Measurements from ENCODE around the gene PSMC6. TPM values are rescaled to one million over a fixed set of nuclear protein-coding genes. Genes with fewer than 3 reads are reported as not detected.
"Not testable (repeated sequence)": the region's sequence is repeated elsewhere in the genome, so short reads cannot be mapped to it uniquely, and the experiment has no call there.

The PSMC6 gene
- polyA plus RNA-seq, 1 of the 3 experiments (the other 2 are of a cell fraction): 37.9 TPM

- Histone ChIP-seq H3K79me2 (ENCODE audit: insufficient read depth) (peaks cover 40% of the 10 kb centered on the region), H2AFZ (ENCODE audit: low read depth) (0 out of 2 replicates have a peak overlapping the region, but pooled peaks have one; percentile 86), H3K36me3 (replicated peaks in 1 of 2; ENCODE audit: control insufficient read depth in 1 of 2, insufficient read depth in 2 of 2, low read length in 1 of 2) (peaks cover 39 to 48% of the 10 kb centered on the region in 2 experiments), H3F3A (replicated peaks; ENCODE audit: insufficient read depth) (peaks cover 47% of the 10 kb centered on the region), H3K27ac (ENCODE audit: low read depth in 2 of 2, low read length in 1 of 2) (peak overlapping the region in 1 of 2 experiments; percentile 59; a peak in 1 of 4 replicates)
- 96% methylated on average over 15 of the region's 15 CpGs for WGBS (ENCODE audit: low lambda C conversion rate)
- POLR2A ChIA-PET: interaction anchor here (1.0 kb wide), 1 partner anchor 62 kb away, joined by 3 read pairs; the partner anchor contains the start of gene GNPNAT1
- H3K4me2 ChIP-seq; H3K9me3 ChIP-seq; H3K4me3 ChIP-seq (ENCODE audit: low read depth in 2 of 2, low read length in 1 of 2); H3K9me2 ChIP-seq; H3K4me1 ChIP-seq (ENCODE audit: control insufficient read depth in 1 of 2, insufficient read depth in 2 of 2, low read depth in 1 of 2, low read length in 1 of 2); DNase-seq; H4K20me1 ChIP-seq (ENCODE audit: insufficient read depth); H3K9ac ChIP-seq; H3K27me3 ChIP-seq (ENCODE audit: insufficient read depth): not testable (repeated sequence)
- CTCF ChIA-PET: interaction anchor here (1.5 kb wide), 1 partner anchor 18 kb away, joined by 3 read pairs; no protein-coding TSS in a partner anchor
Observed at GRCh38 chr14:52729035-52729434, 22.0 kb downstream of the PSMC6 start.

GRCh38 chr14:52729585-52729924 is 22.6 kb downstream of the PSMC6 start:
- H3F3A ChIP-seq (replicated peaks; ENCODE audit: insufficient read depth): peaks cover 44% of the 10 kb centered on the region
- peaks cover 34 to 45% of the 10 kb centered on the region in 2 experiments for H3K36me3 ChIP-seq (replicated peaks in 1 of 2; ENCODE audit: control insufficient read depth in 1 of 2, insufficient read depth in 2 of 2, low read length in 1 of 2)
- peak overlapping the region; percentile 59 to 67; a peak in 2 of 4 replicates for H3K27ac ChIP-seq (ENCODE audit: low read depth in 2 of 2, low read length in 1 of 2)
- 3% methylated on average over 8 of the region's 8 CpGs for WGBS (ENCODE audit: low lambda C conversion rate)
- peak overlapping the region; percentile 86 for H2AFZ ChIP-seq (ENCODE audit: low read depth)
- TF ChIP-seq NFIC (IDR thresholded peaks at IDR 0.05; ENCODE audit: borderline replicate concordance): no peak
- TF ChIP-seq USF1 (IDR thresholded peaks at IDR 0.05; ENCODE audit: borderline replicate concordance, low read depth): 0 out of 2 replicates have a peak, but pooled peaks have one; percentile 9
- CTCF ChIA-PET: interaction anchor here (0.8 kb wide), 1 partner anchor 221 kb away, joined by 3 read pairs; the partner anchor contains the start of gene FERMT2
- no peaks in the 10 kb centered on the region; a peak in 2 of 4 replicates for H3K4me1 ChIP-seq (ENCODE audit: control insufficient read depth in 1 of 2, insufficient read depth in 2 of 2, low read depth in 1 of 2, low read length in 1 of 2)
- no peak for DNase-seq
- peak overlapping the region; percentile 64; the same call in 1 of the 2 replicates for H3K4me2 ChIP-seq
- H3K9me2 ChIP-seq: no peaks in the 10 kb centered on the region
- peak overlapping the region; percentile 17; the same call in 1 of the 2 replicates for H3K9ac ChIP-seq
- H4K20me1 ChIP-seq (ENCODE audit: insufficient read depth): no peaks in the 10 kb centered on the region
- H3K4me3 ChIP-seq (ENCODE audit: low read depth in 2 of 2, low read length in 1 of 2): peak overlapping the region; percentile 31 to 91
- POLR2A ChIA-PET: interaction anchor here (1.0 to 1.4 kb wide), 2 partner anchors 62 to 177 kb away, joined by 3 read pairs; partner anchors contain the start of genes GNPNAT1, GPR137C and TXNDC16
- peaks cover 42% of the 10 kb centered on the region for H3K79me2 ChIP-seq (ENCODE audit: insufficient read depth)
- H3K27me3 ChIP-seq (ENCODE audit: insufficient read depth): no peaks in the 10 kb centered on the region
- no peaks in the 10 kb centered on the region for H3K9me3 ChIP-seq

GRCh38 chr14:52729925-52730708 is 23.1 kb downstream of the PSMC6 start, which contains the start of gene STYX:
Gene STYX (plus strand): TSS chr14:52730166. CDS start chr14:52730475, 309 bp downstream.
- Histone ChIP-seq H3K27ac (ENCODE audit: low read depth in 2 of 2, low read length in 1 of 2) (peak within 1 kb of the TSS; percentile 69 to 71), H3K9me3 (no peaks in the 10 kb centered on the region), H3K4me2 (peak within 1 kb of the TSS; percentile 78), H3K79me2 (ENCODE audit: insufficient read depth) (peaks cover 42% of the 10 kb centered on the region), H3K36me3 (replicated peaks in 1 of 2; ENCODE audit: control insufficient read depth in 1 of 2, insufficient read depth in 2 of 2, low read length in 1 of 2) (peaks cover 28 to 41% of the 10 kb centered on the region in 2 experiments), H4K20me1 (ENCODE audit: insufficient read depth) (no peaks in the 10 kb centered on the region), H3K9me2 (no peaks in the 10 kb centered on the region), H3K4me3 (ENCODE audit: low read depth in 2 of 2, low read length in 1 of 2) (peak within 1 kb of the TSS; percentile 89 to 91), H3K4me1 (ENCODE audit: control insufficient read depth in 1 of 2, insufficient read depth in 2 of 2, low read depth in 1 of 2, low read length in 1 of 2) (no peaks in the 10 kb centered on the region; a peak in 2 of 4 replicates), H2AFZ (ENCODE audit: low read depth) (peak within 1 kb of the TSS; percentile 92), H3K9ac (peak within 1 kb of the TSS; percentile 81), H3F3A (replicated peaks; ENCODE audit: insufficient read depth) (peaks cover 38% of the 10 kb centered on the region), H3K27me3 (ENCODE audit: insufficient read depth) (no peaks in the 10 kb centered on the region)
- POLR2A ChIA-PET: interaction anchor here (1.0 to 1.4 kb wide), 2 partner anchors 61 to 177 kb away, joined by 3 read pairs; partner anchors contain the start of genes GNPNAT1, GPR137C and TXNDC16
- 1% methylated on average over 20 of the region's 72 CpGs for WGBS (ENCODE audit: low lambda C conversion rate)
- CTCF ChIA-PET: interaction anchor here (0.8 to 1.2 kb wide), 2 partner anchors 46 to 221 kb away, joined by 3 read pairs; partner anchors contain the start of gene FERMT2
- peak; percentile 94 for DNase-seq
- TF ChIP-seq IRF3 (IDR thresholded peaks at IDR 0.05; ENCODE audit: low read depth, low read length) (no peak; the same call in 1 of the 2 replicates), PBX3 (IDR thresholded peaks at IDR 0.05) (no peak), TAF1 (IDR thresholded peaks at IDR 0.05; ENCODE audit: borderline replicate concordance, low read depth, low read length) (peak; percentile 81), GABPA (IDR thresholded peaks at IDR 0.05; ENCODE audit: low read depth) (no peak), NFIC (IDR thresholded peaks at IDR 0.05; ENCODE audit: borderline replicate concordance) (no peak), TEAD4 (IDR thresholded peaks at IDR 0.05; ENCODE audit: borderline replicate concordance, insufficient read depth) (no peak), ZBTB33 (IDR thresholded peaks at IDR 0.05; ENCODE audit: borderline replicate concordance, low read depth) (no peak), CTCF (IDR thresholded peaks at IDR 0.05) (no peak), YY1 (IDR thresholded peaks at IDR 0.05; ENCODE audit: low read depth) (peak; percentile 77)
